Esophagus squamous epithelium (tissue), 5 donors: ENCODE measurements around the gene CATSPERZ. TPM values are rescaled to one million over a fixed set of nuclear protein-coding genes. Genes with fewer than 3 reads are reported as not detected.
A peak's percentile ranks its signal among the peaks of the same experiment; 100 is the strongest.

Experiments used
- DNase-seq: peaks from one replicate; lab custom pipeline; 2025; lab: John Stamatoyannopoulos, UW
- H3K27ac ChIP-seq, 4 donors: fragments of 200-600 bp; sonication (generic); one replicate each; pipeline ENCODE4 v1.5.1; 2016 to 2019; ENCODE audit warnings: mild to moderate bottlenecking in 1 of 4
- H3K27me3 ChIP-seq, 4 donors: fragments of 200-600 bp; sonication (generic); 1 replicate in 3 of 4; 2 replicates in 1 of 4; pipeline versions ENCODE4 v1.5.1 to v1.6.0; 2017 to 2021; ENCODE audit warnings: antibody characterized with exemption in 1 of 4
- H3K36me3 ChIP-seq, 3 donors: fragments of 200-600 bp; sonication (generic); one replicate each; pipeline ENCODE4 v1.5.1; 2016 to 2019
- H3K4me1 ChIP-seq, 3 donors: fragments of 200-600 bp; sonication (generic); one replicate each; pipeline ENCODE4 v1.5.1; 2017 to 2019
- H3K4me3 ChIP-seq, 4 donors: fragments of 200-600 bp; sonication (generic); 1 replicate in 3 of 4; 2 replicates in 1 of 4; pipeline ENCODE4 v1.5.1; 2016 to 2019; ENCODE audit warnings: mild to moderate bottlenecking in 2 of 4, moderate library complexity in 1 of 4
- H3K9me3 ChIP-seq, 3 donors: fragments of 200-600 bp; sonication (generic); one replicate each; pipeline ENCODE4 v1.5.1; 2016 to 2019
- CTCF ChIP-seq, 6 experiments: fragments of 450-650 bp in 4 of 6; fragments of 200-600 bp in 2 of 6; sonication (generic) in 2 of 6; IDR thresholded peaks; one replicate each; pipeline ENCODE4 v1.5.1; 2016 to 2019; ENCODE audit warnings: antibody characterized with exemption in 6 of 6, mild to moderate bottlenecking in 4 of 6, moderate library complexity in 4 of 6
- POLR2A ChIP-seq, 4 donors: fragments of 450-650 bp; IDR thresholded peaks; one replicate each; pipeline ENCODE4 v1.6.1; 2017; ENCODE audit warnings: antibody characterized with exemption in 4 of 4, mild to moderate bottlenecking in 4 of 4, moderate library complexity in 3 of 4
- WGBS, 2 donors: methylation state at CpG; one replicate each; pipeline ENCODE4 v1.1.5; 2018; 5-methylcytosine and 5-hydroxymethylcytosine counted together
- intact Hi-C: fragments of 100-400 bp; cut with DNase I; formaldehyde crosslinking; loops from one replicate; pipeline ENCODE4 v1.15.0; 2022
- total RNA-seq, 4 donors: library from RNA; depleted of rRNA; stranded (reverse); fragments of >200 nt; gene quantifications; one replicate each; pipeline ENCODE4 v1.1.0, GENCODE V29; 2016
- donor health status: DM: yes; HTN: yes; CAD: no.

CATSPERZ gene
- total RNA-seq, 4 donors from 2014 or later: not detected

DNA sequence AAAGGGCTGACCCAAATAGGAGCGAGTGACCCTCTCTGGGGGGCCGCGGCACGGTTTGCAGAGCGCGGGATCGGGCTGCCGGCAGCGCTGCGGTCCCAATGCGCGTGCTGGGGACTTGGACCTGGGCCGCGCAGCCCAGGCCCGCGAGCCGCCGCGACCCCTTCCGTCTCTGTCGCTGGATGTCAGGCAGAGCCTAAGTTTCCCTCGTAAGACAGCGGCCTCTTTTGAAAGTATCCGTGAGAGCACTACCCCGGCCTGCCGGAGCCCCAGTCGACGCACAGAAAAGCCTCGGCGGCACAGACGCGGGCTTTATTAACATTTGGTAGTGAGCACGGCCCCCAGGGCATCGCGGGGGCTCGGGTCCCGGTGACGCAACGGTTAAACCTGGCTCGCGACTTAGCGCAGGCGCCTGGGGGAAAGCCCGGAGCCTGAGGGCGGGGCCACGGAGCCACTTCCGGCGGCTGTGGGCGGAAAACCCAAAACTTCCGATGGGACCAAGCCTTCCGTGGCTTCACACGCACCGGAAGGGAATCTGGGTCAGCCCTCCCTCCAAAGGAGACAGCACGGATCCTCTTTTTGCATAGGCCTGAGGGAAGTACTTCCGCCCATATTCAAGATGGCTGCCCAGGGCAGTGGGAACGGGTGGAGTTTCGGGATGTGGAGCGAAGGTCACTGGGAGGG lies 30.5 kb upstream of the CATSPERZ start:
- intact Hi-C loops: no loop called here
- Histone ChIP-seq H3K36me3 (peaks cover 4 to 30% (median 9%) of the 10 kb centered on the region in 3 donors), H3K4me1 (peaks cover 31 to 63% (median 32%) of the 10 kb centered on the region in 3 donors), H3K27me3 (no peaks in the 10 kb centered on the region), H3K27ac (peak overlapping the region; percentile 98 to 99 (median 98)), H3K4me3 (peak overlapping the region; percentile 58 to 87 (median 76)), H3K9me3 (no peaks in the 10 kb centered on the region)
- TF ChIP-seq CTCF (IDR thresholded peaks at IDR 0.05) (peak in 3 of 6 experiments; percentile 7 to 27 (median 10)), POLR2A (IDR thresholded peaks at IDR 0.05) (peak in 3 of 4 donors; percentile 17 to 55 (median 29))
- DNase-seq: peak; percentile 83
- 0% methylated on average over 6 to 12 of the region's 58 CpGs for WGBS, 2 donors

DNA sequence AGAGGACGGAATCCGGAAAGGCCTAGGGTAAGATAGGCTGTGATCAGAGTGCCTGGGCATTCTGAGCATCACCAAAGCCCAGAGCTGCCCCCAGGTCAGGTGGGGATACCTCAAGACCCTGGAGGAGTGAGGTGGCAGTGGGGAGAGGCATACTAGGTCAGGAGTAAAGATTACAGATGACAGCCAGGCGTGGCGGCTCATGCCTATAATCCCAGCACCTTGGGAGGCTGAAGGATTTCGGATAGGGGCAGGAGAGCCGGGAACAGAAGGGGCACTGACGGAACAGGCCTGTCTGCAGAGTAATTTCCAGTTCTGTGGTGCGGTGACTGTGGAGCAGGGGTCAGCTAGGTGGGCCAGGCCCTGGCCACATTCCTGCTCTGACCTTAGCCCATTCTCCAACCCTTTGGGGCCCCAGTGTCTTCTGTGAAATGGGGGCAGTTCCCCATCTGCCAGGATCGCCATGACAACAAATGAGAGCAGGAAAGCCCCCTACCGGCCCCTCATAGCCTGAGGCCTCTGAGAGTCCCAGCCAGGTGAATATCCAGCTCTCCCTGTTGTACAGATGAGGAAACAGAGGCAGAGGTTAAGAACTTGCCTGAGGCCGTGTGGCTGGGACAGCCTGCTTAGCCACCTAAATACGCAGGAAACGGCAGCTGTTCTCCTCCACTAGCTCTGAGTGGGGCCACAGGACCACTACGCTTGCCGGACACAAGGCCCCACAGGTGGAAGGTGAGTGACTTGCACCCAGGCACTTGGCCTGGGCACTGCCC lies 24.9 kb upstream of the CATSPERZ start:
- Histone ChIP-seq H3K4me1 (peaks cover 13 to 54% (median 17%) of the 10 kb centered on the region in 3 donors), H3K4me3 (no peak overlapping the region), H3K27ac (peak overlapping the region in 2 of 4 donors; percentile 66 to 81), H3K27me3 (no peaks in the 10 kb centered on the region), H3K36me3 (peaks cover 0 to 52% (median 9%) of the 10 kb centered on the region in 3 donors), H3K9me3 (no peaks in the 10 kb centered on the region)
- no peak for DNase-seq
- intact Hi-C loops: no loop called here
- TF ChIP-seq CTCF (IDR thresholded peaks at IDR 0.05): no peak
- no peak for TF ChIP-seq POLR2A (IDR thresholded peaks at IDR 0.05)
- 90 to 93% methylated on average over 9 to 11 of the region's 15 CpGs for WGBS, 2 donors

GRCh38 chr11:64275841-64276240 lies 24.3 kb upstream of the CATSPERZ start:
- Histone ChIP-seq H3K9me3 (no peaks in the 10 kb centered on the region), H3K27me3 (no peaks in the 10 kb centered on the region), H3K36me3 (peaks cover 0 to 57% (median 9%) of the 10 kb centered on the region in 3 donors), H3K27ac (peak overlapping the region in 2 of 4 donors; percentile 66 to 81), H3K4me3 (no peak overlapping the region), H3K4me1 (peaks cover 13 to 54% (median 17%) of the 10 kb centered on the region in 3 donors)
- WGBS, 2 donors: 100% methylated on average over 1 to 2 of the region's 2 CpGs
- no peak for DNase-seq
- TF ChIP-seq CTCF (IDR thresholded peaks at IDR 0.05): no peak
- TF ChIP-seq POLR2A (IDR thresholded peaks at IDR 0.05): no peak
- intact Hi-C loops: no loop called here

GRCh38 chr11:64276653-64277431 lies 23.3 kb upstream of the CATSPERZ start:
- Histone ChIP-seq H3K27me3 (no peaks in the 10 kb centered on the region), H3K27ac (peak overlapping the region; percentile 38 to 81 (median 60)), H3K4me1 (peaks cover 9 to 58% (median 14%) of the 10 kb centered on the region in 3 donors), H3K9me3 (no peaks in the 10 kb centered on the region), H3K4me3 (no peak overlapping the region), H3K36me3 (peaks cover under 1 to 66% (median 9%) of the 10 kb centered on the region in 3 donors)
- no peak for TF ChIP-seq POLR2A (IDR thresholded peaks at IDR 0.05)
- no peak for TF ChIP-seq CTCF (IDR thresholded peaks at IDR 0.05)
- DNase-seq: no peak
- intact Hi-C loops: no loop called here
- 51 to 70% methylated on average over 13 to 14 of the region's 17 CpGs for WGBS, 2 donors
